Calu3 (cell line): ENCODE measurements around the gene TTBK2. TPM values are rescaled to one million over a fixed set of nuclear protein-coding genes. Genes with fewer than 3 reads are reported as not detected.

Experiments used
- BruUV-seq: library from RNA; stranded (reverse); fragments of 400-500 nt; replicated peaks from 2 replicates; lab custom pipeline; 2021; lab: Mats Ljungman, UMichigan
- CTCF ChIA-PET: fragments of 300-600 bp; sonication (Branson Sonifier 250); formaldehyde crosslinking; loops from one replicate; lab custom pipeline; 2022; ENCODE audit warnings: antibody characterized with exemption; lab: Charles Lee
- DNase-seq: peaks from one replicate; pipeline ENCODE4 v3.0.0; 2022
- H3K27ac Mint-ChIP-seq: one replicate; pipeline ENCODE4 v1.8.0; 2022; ENCODE audit warnings: mixed read lengths; ENCODE audit not compliant: unreplicated experiment
- H3K27me3 Mint-ChIP-seq: one replicate; pipeline ENCODE4 v1.8.0; 2022; ENCODE audit warnings: mixed read lengths; ENCODE audit not compliant: unreplicated experiment
- H3K36me3 Mint-ChIP-seq: one replicate; pipeline ENCODE4 v1.8.0; 2022; ENCODE audit warnings: mild to moderate bottlenecking, moderate library complexity, mixed read lengths; ENCODE audit not compliant: insufficient read depth, unreplicated experiment
- H3K4me1 Mint-ChIP-seq: one replicate; pipeline ENCODE4 v1.8.0; 2022; ENCODE audit warnings: mild to moderate bottlenecking, low read depth, mixed read lengths; ENCODE audit not compliant: unreplicated experiment
- H3K4me3 Mint-ChIP-seq: one replicate; pipeline ENCODE4 v1.8.0; 2022; ENCODE audit warnings: mild to moderate bottlenecking, low read depth, moderate library complexity, mixed read lengths; ENCODE audit not compliant: unreplicated experiment
- H3K9me3 Mint-ChIP-seq: one replicate; pipeline ENCODE4 v1.8.0; 2022; ENCODE audit warnings: low read depth, mixed read lengths; ENCODE audit not compliant: unreplicated experiment
- intact Hi-C: fragments of 100-400 bp; cut with micrococcal nuclease; formaldehyde crosslinking; loops from one replicate; pipeline ENCODE4 v1.10.0; 2022; ENCODE audit not compliant: unreplicated experiment
- total RNA-seq: library from RNA; stranded (reverse); gene quantifications from 2 replicates; pipeline ENCODE4 v1.2.3, GENCODE V29; 2022
- TF ChIP-seq, protein P1 (sequence below): fragments of 200-600 bp; IDR thresholded peaks from one replicate; pipeline ENCODE4 v1.8.0; 2022; ENCODE audit warnings: antibody characterized with exemption; ENCODE audit not compliant: unreplicated experiment

Gene TTBK2
- total RNA-seq, 1 experiment from 2014 or later: 5.3 TPM

GRCh38 chr15:42826251-42826890 lies 94.2 kb downstream of the TTBK2 start:
- Mint-ChIP-seq H3K4me1 (no peaks in the 10 kb centered on the region), H3K27ac (no peak overlapping the region), H3K9me3 (no peaks in the 10 kb centered on the region), H3K36me3 (no peaks in the 10 kb centered on the region), H3K4me3 (no peak overlapping the region), H3K27me3 (no peaks in the 10 kb centered on the region)
- CTCF ChIA-PET: no interaction called here
- intact Hi-C loops: no loop called here
- TF ChIP-seq, protein P1, sequence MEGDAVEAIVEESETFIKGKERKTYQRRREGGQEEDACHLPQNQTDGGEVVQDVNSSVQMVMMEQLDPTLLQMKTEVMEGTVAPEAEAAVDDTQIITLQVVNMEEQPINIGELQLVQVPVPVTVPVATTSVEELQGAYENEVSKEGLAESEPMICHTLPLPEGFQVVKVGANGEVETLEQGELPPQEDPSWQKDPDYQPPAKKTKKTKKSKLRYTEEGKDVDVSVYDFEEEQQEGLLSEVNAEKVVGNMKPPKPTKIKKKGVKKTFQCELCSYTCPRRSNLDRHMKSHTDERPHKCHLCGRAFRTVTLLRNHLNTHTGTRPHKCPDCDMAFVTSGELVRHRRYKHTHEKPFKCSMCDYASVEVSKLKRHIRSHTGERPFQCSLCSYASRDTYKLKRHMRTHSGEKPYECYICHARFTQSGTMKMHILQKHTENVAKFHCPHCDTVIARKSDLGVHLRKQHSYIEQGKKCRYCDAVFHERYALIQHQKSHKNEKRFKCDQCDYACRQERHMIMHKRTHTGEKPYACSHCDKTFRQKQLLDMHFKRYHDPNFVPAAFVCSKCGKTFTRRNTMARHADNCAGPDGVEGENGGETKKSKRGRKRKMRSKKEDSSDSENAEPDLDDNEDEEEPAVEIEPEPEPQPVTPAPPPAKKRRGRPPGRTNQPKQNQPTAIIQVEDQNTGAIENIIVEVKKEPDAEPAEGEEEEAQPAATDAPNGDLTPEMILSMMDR: no peak
- no TSS peak for BruUV-seq
- DNase-seq: no peak

DNA sequence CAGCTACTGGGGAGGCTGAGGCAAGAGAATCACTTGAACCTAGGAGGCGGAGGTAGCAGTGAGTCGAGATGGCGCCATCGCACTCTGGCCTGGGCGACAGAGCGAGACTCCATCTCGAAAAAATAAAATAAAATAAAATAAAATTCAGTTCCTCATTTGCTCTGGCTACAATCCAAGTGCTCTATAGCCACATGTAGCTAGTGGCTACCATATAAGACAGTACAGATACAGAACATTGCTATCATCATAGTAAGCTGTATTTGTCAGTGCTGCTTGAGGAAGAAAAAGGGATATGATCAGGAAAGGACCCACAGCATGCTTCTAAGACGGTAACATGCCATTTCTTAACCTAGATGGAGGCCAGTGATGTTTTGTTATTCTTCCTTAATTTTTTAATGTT lies 95.0 kb downstream of the TTBK2 start:
- H3K4me1 Mint-ChIP-seq: no peaks in the 10 kb centered on the region
- H3K27ac Mint-ChIP-seq: no peak overlapping the region
- H3K27me3 Mint-ChIP-seq: no peaks in the 10 kb centered on the region
- H3K36me3 Mint-ChIP-seq: no peaks in the 10 kb centered on the region
- H3K4me3 Mint-ChIP-seq: no peak overlapping the region
- H3K9me3 Mint-ChIP-seq: no peaks in the 10 kb centered on the region
- intact Hi-C loops: no loop called here
- TF ChIP-seq, protein P1: no peak
- no peak for DNase-seq
- BruUV-seq: no TSS peak
- CTCF ChIA-PET: no interaction called here

DNA sequence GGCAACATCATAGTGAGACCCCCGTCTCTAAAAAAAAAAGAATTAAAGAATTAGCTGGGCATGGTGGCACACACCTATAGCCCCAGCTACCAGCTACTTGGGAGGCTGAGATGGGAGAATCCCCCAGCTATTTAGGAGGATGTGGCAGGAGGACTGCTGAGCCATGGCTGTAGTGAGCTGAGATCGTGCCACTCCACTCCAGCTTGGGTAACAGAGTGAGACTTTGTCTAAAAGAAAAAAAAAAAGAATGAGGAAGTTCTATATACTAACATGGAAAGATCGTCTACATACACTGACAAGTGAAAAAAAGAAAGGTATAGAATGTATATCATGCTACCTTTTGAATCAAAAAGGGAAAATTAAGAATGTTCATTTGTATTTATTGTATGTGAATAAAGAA lies 99.8 kb downstream of the TTBK2 start:
- H3K4me1 Mint-ChIP-seq: no peaks in the 10 kb centered on the region
- BruUV-seq: no TSS peak
- CTCF ChIA-PET: no interaction called here

GRCh38 chr15:42819786-42820185 lies 100.8 kb downstream of the TTBK2 start:
- Mint-ChIP-seq H3K4me1 (no peaks in the 10 kb centered on the region), H3K27me3 (no peaks in the 10 kb centered on the region), H3K36me3 (no peaks in the 10 kb centered on the region), H3K9me3 (no peaks in the 10 kb centered on the region), H3K27ac (no peak overlapping the region), H3K4me3 (no peak overlapping the region)
- BruUV-seq: no TSS peak
- intact Hi-C loops: no loop called here
- TF ChIP-seq, protein P1: no peak
- DNase-seq: no peak
- CTCF ChIA-PET: no interaction called here

More for the DNA sequence above, 99.8 kb downstream of the TTBK2 start:
- DNase-seq: no peak
- intact Hi-C loops: no loop called here
- TF ChIP-seq, protein P1: no peak
- Mint-ChIP-seq H3K9me3 (no peaks in the 10 kb centered on the region), H3K27ac (no peak overlapping the region), H3K36me3 (no peaks in the 10 kb centered on the region), H3K4me3 (no peak overlapping the region), H3K27me3 (no peaks in the 10 kb centered on the region)
